ENCODE data around the gene CLVS2. TPM values are rescaled to one million over a fixed set of nuclear protein-coding genes. Genes with fewer than 3 reads are reported as not detected.

Gene CLVS2
- total RNA-seq, 2 experiments from 2014 or later, result not detected

- no peaks in the 10 kb centered on the region for H3K9me3 ChIP-seq (ENCODE audit: control insufficient read depth in 1 of 2, insufficient read depth in 1 of 2, low read length in 2 of 2)
- H3K4me1 ChIP-seq (ENCODE audit: insufficient read depth, low read length), result no peaks in the 10 kb centered on the region
- no peak overlapping the region for H3K27ac ChIP-seq (ENCODE audit: low read depth in 1 of 2, low read length in 2 of 2)
- H3K4me3 ChIP-seq (ENCODE audit: low read length), result no peak overlapping the region
- Mint-ChIP-seq H3K36me3 (ENCODE audit: low read depth) (no peaks in the 10 kb centered on the region), H3K9me3 (no peaks in the 10 kb centered on the region), H3K27ac (no peak overlapping the region), H3K4me1 (ENCODE audit: low read depth) (no peaks in the 10 kb centered on the region), H3K27me3 (no peaks in the 10 kb centered on the region), H3K4me3 (no peak overlapping the region)
- H3K36me3 ChIP-seq (ENCODE audit: insufficient read depth, low read length), result no peaks in the 10 kb centered on the region
- TF ChIP-seq, protein P1, sequence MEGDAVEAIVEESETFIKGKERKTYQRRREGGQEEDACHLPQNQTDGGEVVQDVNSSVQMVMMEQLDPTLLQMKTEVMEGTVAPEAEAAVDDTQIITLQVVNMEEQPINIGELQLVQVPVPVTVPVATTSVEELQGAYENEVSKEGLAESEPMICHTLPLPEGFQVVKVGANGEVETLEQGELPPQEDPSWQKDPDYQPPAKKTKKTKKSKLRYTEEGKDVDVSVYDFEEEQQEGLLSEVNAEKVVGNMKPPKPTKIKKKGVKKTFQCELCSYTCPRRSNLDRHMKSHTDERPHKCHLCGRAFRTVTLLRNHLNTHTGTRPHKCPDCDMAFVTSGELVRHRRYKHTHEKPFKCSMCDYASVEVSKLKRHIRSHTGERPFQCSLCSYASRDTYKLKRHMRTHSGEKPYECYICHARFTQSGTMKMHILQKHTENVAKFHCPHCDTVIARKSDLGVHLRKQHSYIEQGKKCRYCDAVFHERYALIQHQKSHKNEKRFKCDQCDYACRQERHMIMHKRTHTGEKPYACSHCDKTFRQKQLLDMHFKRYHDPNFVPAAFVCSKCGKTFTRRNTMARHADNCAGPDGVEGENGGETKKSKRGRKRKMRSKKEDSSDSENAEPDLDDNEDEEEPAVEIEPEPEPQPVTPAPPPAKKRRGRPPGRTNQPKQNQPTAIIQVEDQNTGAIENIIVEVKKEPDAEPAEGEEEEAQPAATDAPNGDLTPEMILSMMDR (IDR thresholded peaks at IDR 0.05), result no peak
- intact Hi-C loops (cut with DNase I, micrococcal nuclease), result no loop called here
- no peaks in the 10 kb centered on the region for H3K27me3 ChIP-seq (ENCODE audit: control insufficient read depth in 1 of 2, insufficient read depth in 2 of 2, low read length in 2 of 2)
- DNase-seq, result no peak
- ChIA-PET POLR2A (no interaction called here), CTCF (no interaction called here)
- ATAC-seq (ENCODE audit: poor library complexity), result no peak
These were observed 95.8 kb downstream of the CLVS2 start for GRCh38 chr6:123091896-123092271.

GRCh38 chr6:123094795-123095194 is 98.8 kb downstream of the CLVS2 start:
- intact Hi-C loops (cut with DNase I, micrococcal nuclease), result no loop called here
- H3K4me1 Mint-ChIP-seq (ENCODE audit: low read depth), result no peaks in the 10 kb centered on the region
- no peaks in the 10 kb centered on the region for H3K27me3 ChIP-seq (ENCODE audit: control insufficient read depth in 1 of 2, insufficient read depth in 2 of 2, low read length in 2 of 2)
- ChIA-PET POLR2A (no interaction called here), CTCF (no interaction called here)
- no peak overlapping the region for H3K4me3 ChIP-seq (ENCODE audit: low read length)
- H3K9me3 ChIP-seq (ENCODE audit: control insufficient read depth in 1 of 2, insufficient read depth in 1 of 2, low read length in 2 of 2), result no peaks in the 10 kb centered on the region
- DNase-seq (no peak), ATAC-seq (ENCODE audit: poor library complexity) (no peak)
- no peak overlapping the region for H3K27ac Mint-ChIP-seq
- no peaks in the 10 kb centered on the region for H3K36me3 Mint-ChIP-seq (ENCODE audit: low read depth)
- no peak overlapping the region for H3K27ac ChIP-seq (ENCODE audit: low read depth in 1 of 2, low read length in 2 of 2)
- no peaks in the 10 kb centered on the region for H3K4me1 ChIP-seq (ENCODE audit: insufficient read depth, low read length)
- H3K36me3 ChIP-seq (ENCODE audit: insufficient read depth, low read length), result no peaks in the 10 kb centered on the region
- peaks cover 6% of the 10 kb centered on the region for H3K9me3 Mint-ChIP-seq
- H3K27me3 Mint-ChIP-seq, result no peaks in the 10 kb centered on the region
- TF ChIP-seq, protein P1 (IDR thresholded peaks at IDR 0.05), result no peak
- no peak overlapping the region for H3K4me3 Mint-ChIP-seq

DNA sequence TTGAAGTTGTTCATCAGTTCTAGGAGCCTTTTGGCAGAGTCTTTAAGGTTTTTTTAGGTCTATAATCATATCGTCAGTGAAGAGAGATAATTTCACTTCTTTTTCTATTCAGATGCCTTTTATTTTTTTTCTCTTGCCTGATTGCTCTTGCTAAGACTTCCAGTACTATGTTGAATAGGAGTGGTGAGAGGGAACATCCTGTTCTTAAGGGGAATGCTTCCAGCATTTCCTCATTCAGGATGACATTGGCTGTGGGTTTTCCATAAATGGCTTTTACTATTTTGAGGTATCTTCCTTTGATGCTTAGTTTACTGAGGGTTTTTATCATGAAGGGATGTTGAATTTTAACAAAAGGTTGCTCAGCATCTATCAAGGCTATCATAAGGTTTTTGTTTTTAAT is 109.5 kb downstream of the CLVS2 start:
- H3K4me1 ChIP-seq (ENCODE audit: insufficient read depth, low read length), result no peaks in the 10 kb centered on the region
- H3K27ac ChIP-seq (ENCODE audit: low read depth in 1 of 2, low read length in 2 of 2), result no peak overlapping the region
- Mint-ChIP-seq H3K27me3 (no peaks in the 10 kb centered on the region), H3K9me3 (no peaks in the 10 kb centered on the region), H3K27ac (no peak overlapping the region), H3K4me1 (ENCODE audit: low read depth) (no peaks in the 10 kb centered on the region), H3K4me3 (no peak overlapping the region), H3K36me3 (ENCODE audit: low read depth) (no peaks in the 10 kb centered on the region)
- TF ChIP-seq, protein P1 (IDR thresholded peaks at IDR 0.05), result no peak
- ATAC-seq (ENCODE audit: poor library complexity) (no peak), DNase-seq (no peak)
- H3K9me3 ChIP-seq (ENCODE audit: control insufficient read depth in 1 of 2, insufficient read depth in 1 of 2, low read length in 2 of 2), result no peaks in the 10 kb centered on the region
- H3K27me3 ChIP-seq (ENCODE audit: control insufficient read depth in 1 of 2, insufficient read depth in 2 of 2, low read length in 2 of 2), result no peaks in the 10 kb centered on the region
- H3K4me3 ChIP-seq (ENCODE audit: low read length), result no peak overlapping the region
- ChIA-PET CTCF (no interaction called here), POLR2A (no interaction called here)
- intact Hi-C loops (cut with DNase I, micrococcal nuclease), result no loop called here
- no peaks in the 10 kb centered on the region for H3K36me3 ChIP-seq (ENCODE audit: insufficient read depth, low read length)

Measured in CD4-positive, alpha-beta T cell (primary cell).